Fibroblast of mammary gland (primary cell): ENCODE measurements around the gene TOMM70.

Experiments
- DNase-seq: peaks from one replicate; pipeline ENCODE4 v3.0.0-alpha.2; 2010; ENCODE audit warnings: low read depth
- H3K4me3 ChIP-seq: 2 replicates; pipeline ENCODE4 v1.5.1; 2011; ENCODE audit warnings: low read depth, mild to moderate bottlenecking, low read length, moderate library complexity; ENCODE audit not compliant: control insufficient read depth
- TF ChIP-seq, protein P1 (sequence below): conservative IDR thresholded peaks from 2 replicates; pipeline ENCODE4 v1.5.1; 2011; ENCODE audit warnings: low read depth, low read length, inconsistent platforms; ENCODE audit not compliant: control insufficient read depth, insufficient read depth

Gene TOMM70

DNA sequence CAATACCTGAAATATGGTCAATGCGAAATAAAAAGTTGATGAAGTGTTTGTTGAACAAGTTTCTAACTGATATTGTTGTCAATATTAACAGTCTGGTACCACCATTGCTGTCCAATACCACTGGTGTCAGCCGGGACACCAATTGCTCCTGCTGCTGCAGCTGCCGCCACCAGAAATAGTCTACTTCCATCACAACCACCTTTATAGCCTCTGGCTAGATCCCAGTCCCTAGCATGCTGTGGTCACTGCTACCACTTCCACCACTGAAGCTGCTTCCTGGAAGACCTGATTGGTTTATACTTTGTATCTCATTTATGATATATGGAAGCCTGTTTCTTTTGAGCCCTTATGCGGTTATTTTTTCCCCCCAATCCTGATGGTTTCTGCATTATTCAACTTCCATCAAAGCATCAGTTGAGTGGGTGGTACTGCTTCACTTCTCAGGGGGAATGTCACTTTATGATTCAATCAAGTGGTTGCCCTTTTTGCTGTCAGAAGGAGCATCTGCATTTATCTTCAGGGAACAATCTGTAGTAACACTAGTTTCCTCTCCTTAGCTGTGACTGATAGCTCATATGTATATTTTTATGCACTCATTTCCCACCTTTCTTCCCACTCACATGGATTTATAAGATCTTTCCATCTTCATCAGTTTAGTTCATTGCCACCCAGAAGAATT lies 12.2 kb upstream of the TOMM70 start:
- TF ChIP-seq, protein P1, sequence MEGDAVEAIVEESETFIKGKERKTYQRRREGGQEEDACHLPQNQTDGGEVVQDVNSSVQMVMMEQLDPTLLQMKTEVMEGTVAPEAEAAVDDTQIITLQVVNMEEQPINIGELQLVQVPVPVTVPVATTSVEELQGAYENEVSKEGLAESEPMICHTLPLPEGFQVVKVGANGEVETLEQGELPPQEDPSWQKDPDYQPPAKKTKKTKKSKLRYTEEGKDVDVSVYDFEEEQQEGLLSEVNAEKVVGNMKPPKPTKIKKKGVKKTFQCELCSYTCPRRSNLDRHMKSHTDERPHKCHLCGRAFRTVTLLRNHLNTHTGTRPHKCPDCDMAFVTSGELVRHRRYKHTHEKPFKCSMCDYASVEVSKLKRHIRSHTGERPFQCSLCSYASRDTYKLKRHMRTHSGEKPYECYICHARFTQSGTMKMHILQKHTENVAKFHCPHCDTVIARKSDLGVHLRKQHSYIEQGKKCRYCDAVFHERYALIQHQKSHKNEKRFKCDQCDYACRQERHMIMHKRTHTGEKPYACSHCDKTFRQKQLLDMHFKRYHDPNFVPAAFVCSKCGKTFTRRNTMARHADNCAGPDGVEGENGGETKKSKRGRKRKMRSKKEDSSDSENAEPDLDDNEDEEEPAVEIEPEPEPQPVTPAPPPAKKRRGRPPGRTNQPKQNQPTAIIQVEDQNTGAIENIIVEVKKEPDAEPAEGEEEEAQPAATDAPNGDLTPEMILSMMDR = no peak
- no peak overlapping the region for H3K4me3 ChIP-seq
- DNase-seq = no peak

DNA sequence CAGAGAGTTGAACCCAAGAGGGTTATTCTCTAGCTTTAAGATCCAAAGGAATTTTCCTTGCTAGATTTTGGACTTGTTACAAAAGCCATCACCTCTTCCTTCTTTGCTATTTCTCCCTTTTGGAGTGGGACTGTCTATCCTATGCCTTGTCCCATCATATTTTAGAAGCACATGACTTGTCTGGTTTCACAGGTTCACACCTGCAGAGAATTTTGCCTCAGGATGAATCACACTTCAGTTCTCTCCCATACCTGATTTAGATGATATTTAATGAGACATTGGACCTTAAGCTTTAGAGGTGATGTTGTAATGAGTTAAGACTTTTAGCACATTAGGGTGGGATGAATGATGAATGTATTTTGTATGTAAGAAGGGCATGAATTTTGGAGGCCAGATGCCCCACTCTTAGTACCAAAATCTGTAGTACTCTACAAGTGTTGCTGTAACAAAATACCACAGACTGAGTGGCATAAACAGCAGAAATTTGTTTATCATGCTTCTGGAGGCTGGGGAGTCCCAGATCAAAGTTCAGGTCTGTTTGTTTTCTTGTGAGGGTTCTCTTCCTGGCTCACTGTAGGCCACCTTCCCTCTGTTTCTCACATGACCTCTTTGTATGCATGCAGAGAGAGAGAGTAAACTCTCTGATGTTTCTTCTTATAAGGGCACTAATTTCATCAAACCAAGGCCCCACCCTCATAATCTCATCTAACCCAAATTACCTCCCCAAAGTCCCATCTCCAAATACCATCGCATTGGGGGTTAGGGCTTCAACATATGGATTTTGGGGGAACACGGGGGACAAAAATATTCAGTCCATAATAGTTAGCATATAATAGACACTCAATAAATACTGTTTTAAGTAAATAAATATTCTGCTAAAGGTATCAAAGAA lies 10.4 kb upstream of the TOMM70 start:
- DNase-seq = no peak
- TF ChIP-seq, protein P1 = no peak
- no peak overlapping the region for H3K4me3 ChIP-seq

DNA sequence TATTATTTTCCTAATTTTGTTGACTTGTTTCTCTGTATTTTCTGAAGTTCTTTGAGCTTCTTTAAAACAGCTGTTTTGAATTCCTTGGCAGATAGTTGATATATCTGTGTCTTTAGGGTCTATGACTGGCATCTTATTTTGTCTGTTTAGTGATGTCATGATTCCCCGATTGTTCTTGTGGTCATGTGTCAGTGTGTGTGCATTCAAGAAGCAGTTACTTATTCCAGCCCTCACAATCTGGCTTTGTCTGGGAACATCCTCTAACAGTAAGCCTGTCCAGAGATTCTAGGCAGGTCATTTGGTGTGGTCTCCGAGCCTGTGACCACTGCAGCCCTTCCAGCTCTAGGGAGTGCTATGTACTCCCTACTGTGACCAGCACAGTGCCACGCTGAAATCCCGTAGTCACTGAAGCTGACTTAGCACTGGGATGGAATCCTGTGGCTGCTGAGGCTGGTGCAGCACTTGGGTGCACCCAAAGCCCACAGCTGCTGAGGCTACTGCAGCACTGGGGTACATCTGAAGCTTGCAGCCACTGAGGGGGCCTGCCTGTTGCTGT lies 7.2 kb upstream of the TOMM70 start:
- peak; percentile 41 for DNase-seq
- TF ChIP-seq, protein P1 = no peak
- no peak overlapping the region for H3K4me3 ChIP-seq

DNA sequence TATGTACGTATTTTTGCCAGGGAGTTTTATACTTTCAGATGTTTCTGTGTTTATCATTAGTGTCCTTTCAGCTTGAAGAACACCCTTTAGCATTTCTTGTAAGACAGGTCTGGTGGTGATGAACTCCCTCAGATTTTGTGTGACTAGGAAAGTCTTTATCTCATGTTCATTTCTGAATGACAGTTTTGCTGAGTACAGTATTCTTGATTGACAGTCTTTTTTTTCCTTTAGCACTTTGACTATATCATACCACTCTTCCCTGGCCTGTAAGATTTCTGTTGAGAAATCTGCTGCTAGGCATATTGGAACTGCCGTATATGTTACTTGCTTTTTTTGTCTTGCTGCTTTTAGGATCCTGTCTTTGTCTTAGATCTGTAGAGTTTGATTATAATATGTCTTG lies 6.3 kb upstream of the TOMM70 start:
- no peak for DNase-seq
- TF ChIP-seq, protein P1 = no peak
- H3K4me3 ChIP-seq = no peak overlapping the region

DNA sequence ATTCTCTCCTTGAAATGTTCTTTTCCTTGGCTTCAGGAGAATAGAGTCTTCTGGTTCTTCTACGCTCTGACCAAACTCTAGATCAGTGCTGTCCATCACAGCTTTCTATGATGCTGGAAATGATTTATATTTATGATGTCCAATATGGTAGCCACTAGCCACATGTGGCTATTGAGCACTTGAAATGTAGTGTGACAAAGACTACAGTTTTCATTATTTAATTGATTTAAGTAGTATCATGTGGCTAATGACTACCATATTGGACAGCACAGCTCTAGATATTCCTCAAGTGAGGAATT lies 3.3 kb upstream of the TOMM70 start:
- no peak overlapping the region for H3K4me3 ChIP-seq
- DNase-seq = no peak
- TF ChIP-seq, protein P1 = no peak

DNA sequence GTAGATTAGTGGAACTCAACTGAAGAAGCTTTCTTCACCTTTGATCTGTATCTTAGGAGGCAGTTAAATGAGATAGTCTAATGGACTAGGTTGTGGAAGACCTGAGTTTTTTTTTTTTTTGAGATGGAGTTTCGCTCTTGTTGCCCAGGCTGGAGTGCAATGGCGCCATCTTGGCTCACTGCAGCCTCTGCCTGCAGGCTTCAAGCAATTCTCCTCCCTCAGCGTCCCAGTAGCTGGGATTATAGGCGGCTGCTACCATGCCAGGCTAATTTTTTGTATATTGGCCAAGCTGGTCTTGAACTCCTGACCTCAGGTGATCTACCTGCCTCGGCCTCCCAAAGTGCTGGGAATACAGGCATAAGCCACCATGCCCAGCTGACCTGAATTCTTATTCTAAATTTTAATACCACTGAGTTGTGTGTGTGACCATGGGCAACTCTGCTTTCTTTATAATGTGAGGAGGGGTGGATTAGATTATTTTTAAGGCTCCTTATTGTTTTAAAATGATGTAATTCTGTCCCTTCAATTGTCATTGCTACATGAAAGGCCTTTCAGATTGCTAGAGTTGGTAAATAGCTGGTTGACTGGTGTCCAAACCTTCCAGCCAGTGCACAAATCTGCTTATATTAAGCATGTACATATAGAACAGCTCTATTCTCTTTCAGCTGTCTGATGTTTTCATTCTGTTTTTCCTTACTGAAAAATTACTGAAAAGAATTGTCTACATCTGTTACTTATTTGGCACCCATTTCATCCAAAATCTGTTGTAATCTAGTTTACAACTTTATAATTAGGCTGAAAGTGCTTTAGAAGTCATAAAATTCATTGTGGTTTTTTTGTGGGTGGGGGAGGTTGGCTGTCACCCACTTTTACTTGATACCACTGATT lies 2.7 kb upstream of the TOMM70 start:
- peak; percentile 29 for DNase-seq
- TF ChIP-seq, protein P1 = no peak

More for the DNA sequence above, 2.7 kb upstream of the TOMM70 start:
- peak overlapping the region; percentile 75 for H3K4me3 ChIP-seq
